SU-DHL-6 (cell line): ENCODE measurements around the gene PRSS58.

ENCODE experiments used
- H2AFZ ChIP-seq: fragments of 200-600 bp; sonication (generic); 2 replicates; pipeline ENCODE4 v1.6.1; 2014; ENCODE audit warnings: low read depth, mild to moderate bottlenecking, moderate library complexity, mixed read lengths, antibody characterized with exemption, low read length; ENCODE audit not compliant: severe bottlenecking
- H3F3A ChIP-seq: fragments of 200-600 bp; shearing (Covaris generic); 2 replicates; pipeline ENCODE4 v1.6.0; 2016; ENCODE audit warnings: antibody characterized with exemption, mild to moderate bottlenecking; ENCODE audit not compliant: insufficient read depth
- H3K27ac ChIP-seq: fragments of 200-600 bp; sonication (generic); 2 replicates; pipeline ENCODE4 v1.5.1; 2016; ENCODE audit warnings: low read depth, mild to moderate bottlenecking, low read length, moderate library complexity, mixed read lengths
- H3K27me3 ChIP-seq: fragments of 200-600 bp; sonication (generic), shearing (Covaris generic); 2 replicates; pipeline ENCODE4 v1.6.0; 2014; ENCODE audit warnings: mild to moderate bottlenecking, low read length
- H3K36me3 ChIP-seq: fragments of 200-600 bp; sonication (generic); 2 replicates; pipeline ENCODE4 v1.6.1; 2014; ENCODE audit warnings: mild to moderate bottlenecking, low read length, mixed read lengths
- H3K4me2 ChIP-seq: fragments of 300-600, 200-600 bp; shearing (Covaris generic), sonication (generic); 2 replicates; pipeline ENCODE4 v1.6.0; 2014; ENCODE audit warnings: low read length, low read depth, mild to moderate bottlenecking; ENCODE audit not compliant: poor library complexity, severe bottlenecking
- H3K4me3 ChIP-seq: fragments of 200-600 bp; sonication (generic); 2 replicates; pipeline ENCODE4 v1.5.1; 2014; ENCODE audit warnings: antibody characterized with exemption, low read length, mild to moderate bottlenecking, mixed read lengths; ENCODE audit not compliant: insufficient read depth, poor library complexity, severe bottlenecking
- H3K79me2 ChIP-seq: fragments of 200-600 bp; sonication (generic); 2 replicates; pipeline ENCODE4 v1.6.1; 2014; ENCODE audit warnings: mild to moderate bottlenecking, low read length, moderate library complexity; ENCODE audit not compliant: insufficient read depth
- H3K9ac ChIP-seq: fragments of 200-600 bp; sonication (generic); 2 replicates; pipeline ENCODE4 v1.7.0; 2014; ENCODE audit warnings: mild to moderate bottlenecking, low read length
- H3K9me2 ChIP-seq: fragments of 200-600 bp; sonication (generic); replicated peaks from 2 replicates; pipeline ENCODE4 v1.6.1; 2014; ENCODE audit warnings: low read length; ENCODE audit not compliant: insufficient read depth
- H3K9me3 ChIP-seq: fragments of 200-600 bp; sonication (generic); 2 replicates; pipeline ENCODE4 v1.6.1; 2014; ENCODE audit warnings: low read length, mixed read lengths; ENCODE audit not compliant: insufficient read depth
- H4K20me1 ChIP-seq: fragments of 200-600 bp; sonication (generic); 2 replicates; pipeline ENCODE4 v1.6.1; 2014; ENCODE audit warnings: low read depth, mild to moderate bottlenecking, antibody characterized with exemption, low read length, moderate library complexity, mixed read lengths
- CTCF ChIP-seq: fragments of 200-600 bp; sonication (generic); IDR thresholded peaks from one replicate; pipeline ENCODE4 v1.5.1; 2017; ENCODE audit warnings: antibody characterized with exemption, mild to moderate bottlenecking, low read length, moderate library complexity; ENCODE audit not compliant: insufficient read depth, poor library complexity, severe bottlenecking
- EZH2phosphoT487 ChIP-seq: fragments of 200-600 bp; sonication (generic), shearing (Covaris generic); conservative IDR thresholded peaks from 2 replicates; pipeline ENCODE4 v1.6.1; 2018; ENCODE audit warnings: mild to moderate bottlenecking, antibody characterized with exemption, low read length, moderate library complexity, mixed read lengths

Gene PRSS58, protein sequence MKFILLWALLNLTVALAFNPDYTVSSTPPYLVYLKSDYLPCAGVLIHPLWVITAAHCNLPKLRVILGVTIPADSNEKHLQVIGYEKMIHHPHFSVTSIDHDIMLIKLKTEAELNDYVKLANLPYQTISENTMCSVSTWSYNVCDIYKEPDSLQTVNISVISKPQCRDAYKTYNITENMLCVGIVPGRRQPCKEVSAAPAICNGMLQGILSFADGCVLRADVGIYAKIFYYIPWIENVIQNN

GRCh38 chr7:142257958-142258357, at the start of gene PRSS58:
Gene PRSS58 (minus strand): TSS chr7:142258058. CDS start chr7:142257707, 351 bp downstream.
- Histone ChIP-seq H3K4me3 (no peak within 1 kb of the TSS), H3K9me2 (no peaks in the 10 kb centered on the region), H3F3A (no peaks in the 10 kb centered on the region), H3K4me2 (no peak within 1 kb of the TSS), H3K79me2 (no peaks in the 10 kb centered on the region), H3K36me3 (no peaks in the 10 kb centered on the region), H3K9me3 (no peaks in the 10 kb centered on the region), H3K27ac (no peak within 1 kb of the TSS), H3K9ac (no peak within 1 kb of the TSS), H4K20me1 (no peaks in the 10 kb centered on the region), H2AFZ (no peak within 1 kb of the TSS), H3K27me3 (no peaks in the 10 kb centered on the region)
- TF ChIP-seq EZH2phosphoT487 (no peak), CTCF (no peak)

- H3K4me3 ChIP-seq = no peak overlapping the region
- no peaks in the 10 kb centered on the region for H3K9me2 ChIP-seq
- no peaks in the 10 kb centered on the region for H3K36me3 ChIP-seq
- no peaks in the 10 kb centered on the region for H3K9me3 ChIP-seq
- no peak overlapping the region for H3K9ac ChIP-seq
- no peak overlapping the region for H3K27ac ChIP-seq
- H3F3A ChIP-seq = no peaks in the 10 kb centered on the region
- no peaks in the 10 kb centered on the region for H3K79me2 ChIP-seq
- H2AFZ ChIP-seq = no peak overlapping the region
- H3K27me3 ChIP-seq = no peaks in the 10 kb centered on the region
- H4K20me1 ChIP-seq = no peaks in the 10 kb centered on the region
- TF ChIP-seq EZH2phosphoT487 = no peak
- no peak for TF ChIP-seq CTCF
- H3K4me2 ChIP-seq = no peak overlapping the region
These were observed 49.5 kb upstream of the PRSS58 start for GRCh38 chr7:142307246-142307900.

DNA sequence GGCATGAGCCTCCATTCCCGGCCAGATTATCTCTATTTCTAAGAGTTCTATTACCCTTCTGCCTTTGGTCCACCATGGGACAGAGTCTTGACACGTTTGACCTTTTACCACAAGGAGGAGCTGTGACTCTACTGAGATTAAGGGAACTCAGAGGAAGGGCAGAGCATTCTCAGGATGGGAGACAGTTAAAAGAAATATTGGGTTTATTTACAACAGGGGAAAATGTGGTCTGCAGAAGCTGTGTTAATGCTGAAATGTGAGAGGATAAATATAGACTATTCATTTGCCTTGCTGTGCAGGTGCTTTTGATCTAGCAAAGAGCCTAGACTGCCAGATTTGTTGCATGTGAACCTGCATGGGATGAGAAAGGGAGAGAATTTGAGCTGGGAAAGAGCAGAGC, 45.8 kb upstream of the PRSS58 start:
- TF ChIP-seq CTCF (peak; percentile 27), EZH2phosphoT487 (no peak)
- Histone ChIP-seq H3F3A (no peaks in the 10 kb centered on the region), H3K9ac (no peak overlapping the region), H2AFZ (no peak overlapping the region), H3K79me2 (no peaks in the 10 kb centered on the region), H4K20me1 (no peaks in the 10 kb centered on the region), H3K27ac (no peak overlapping the region), H3K9me3 (no peaks in the 10 kb centered on the region), H3K27me3 (no peaks in the 10 kb centered on the region), H3K36me3 (no peaks in the 10 kb centered on the region), H3K4me3 (no peak overlapping the region), H3K4me2 (no peak overlapping the region), H3K9me2 (no peaks in the 10 kb centered on the region)
